ENCODE data around the gene ATP13A4.

The ATP13A4 gene

DNA sequence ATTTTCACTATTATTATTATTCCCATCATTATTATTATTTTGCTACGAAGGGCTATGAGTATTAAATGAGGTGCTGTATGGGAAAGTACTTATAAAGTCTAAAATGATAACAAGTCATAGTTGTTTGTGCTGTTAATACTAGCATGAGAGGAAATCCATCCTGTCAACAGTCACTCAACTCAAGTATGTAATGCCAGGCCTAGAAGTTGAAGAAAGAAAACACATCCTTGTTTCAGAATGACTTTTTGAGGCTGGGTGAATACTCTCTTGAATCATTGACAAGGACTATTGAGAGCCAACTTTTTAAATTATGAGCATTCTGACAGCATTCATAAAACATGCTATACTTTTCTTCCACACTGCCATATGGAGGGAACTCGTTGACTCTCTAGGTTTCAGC is 115.3 kb downstream of the ATP13A4 start:
- TF ChIP-seq, protein P1, sequence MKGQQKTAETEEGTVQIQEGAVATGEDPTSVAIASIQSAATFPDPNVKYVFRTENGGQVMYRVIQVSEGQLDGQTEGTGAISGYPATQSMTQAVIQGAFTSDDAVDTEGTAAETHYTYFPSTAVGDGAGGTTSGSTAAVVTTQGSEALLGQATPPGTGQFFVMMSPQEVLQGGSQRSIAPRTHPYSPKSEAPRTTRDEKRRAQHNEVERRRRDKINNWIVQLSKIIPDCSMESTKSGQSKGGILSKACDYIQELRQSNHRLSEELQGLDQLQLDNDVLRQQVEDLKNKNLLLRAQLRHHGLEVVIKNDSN (IDR thresholded peaks at IDR 0.05) = no peak

DNA sequence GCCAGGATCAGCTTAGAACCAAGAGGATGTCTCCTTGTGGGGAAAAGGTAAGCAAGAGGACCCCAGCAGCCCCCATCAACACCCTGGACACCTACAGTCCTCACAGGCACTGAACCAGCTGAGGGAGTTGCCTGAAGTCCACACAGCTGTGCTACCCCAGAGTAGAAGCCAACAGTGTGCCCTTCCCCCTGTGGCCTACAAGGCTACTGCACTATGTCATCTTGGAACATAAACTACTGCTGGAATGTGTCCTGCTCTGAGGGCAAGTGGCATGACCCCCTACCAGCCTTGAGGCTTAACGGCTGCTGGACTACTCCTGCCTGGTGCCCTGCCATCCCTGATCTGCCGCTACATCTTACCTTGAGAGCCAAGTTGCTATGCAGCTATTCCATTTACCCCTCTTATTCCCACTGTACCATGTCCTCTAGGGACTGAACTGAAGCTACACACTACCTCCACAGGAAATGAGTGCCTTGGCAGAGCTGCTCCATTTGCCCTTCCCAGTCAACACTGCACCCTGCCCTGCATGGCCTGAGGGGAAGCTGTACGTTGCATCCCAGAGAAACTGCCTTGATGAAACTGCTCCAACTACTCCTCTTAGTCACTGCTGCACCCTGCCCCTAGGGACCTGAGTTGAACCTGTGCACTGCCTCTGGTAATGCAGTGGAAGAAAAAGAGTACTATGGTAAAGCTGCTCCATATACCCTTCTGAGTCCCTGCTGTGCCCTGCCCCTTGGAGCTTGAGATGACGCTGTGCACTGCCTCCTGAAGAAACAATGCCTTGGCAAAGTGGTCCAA is 135.9 kb downstream of the ATP13A4 start:
- TF ChIP-seq EP300 (IDR thresholded peaks at IDR 0.05; ENCODE audit: borderline replicate concordance) (no peak), TEAD4 (IDR thresholded peaks at IDR 0.05) (no peak), NFIC (IDR thresholded peaks at IDR 0.05) (no peak), ZBTB7A (IDR thresholded peaks at IDR 0.05; ENCODE audit: low read depth) (no peak), FOXM1 (IDR thresholded peaks at IDR 0.05; ENCODE audit: borderline replicate concordance, low read depth) (no peak), TAF1 (IDR thresholded peaks at IDR 0.05; ENCODE audit: low read depth) (no peak), YY1 (IDR thresholded peaks at IDR 0.05; ENCODE audit: low read depth) (no peak), RAD21 (IDR thresholded peaks at IDR 0.05; ENCODE audit: low read depth) (no peak), CREB1 (IDR thresholded peaks at IDR 0.05; ENCODE audit: low read depth) (no peak), TCF12 (IDR thresholded peaks at IDR 0.05; ENCODE audit: low read depth) (no peak), CEBPB (IDR thresholded peaks at IDR 0.05) (no peak)
- TF ChIP-seq, protein P2, sequence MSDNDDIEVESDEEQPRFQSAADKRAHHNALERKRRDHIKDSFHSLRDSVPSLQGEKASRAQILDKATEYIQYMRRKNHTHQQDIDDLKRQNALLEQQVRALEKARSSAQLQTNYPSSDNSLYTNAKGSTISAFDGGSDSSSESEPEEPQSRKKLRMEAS (IDR thresholded peaks at IDR 0.05) = no peak
- TF ChIP-seq, protein P3, sequence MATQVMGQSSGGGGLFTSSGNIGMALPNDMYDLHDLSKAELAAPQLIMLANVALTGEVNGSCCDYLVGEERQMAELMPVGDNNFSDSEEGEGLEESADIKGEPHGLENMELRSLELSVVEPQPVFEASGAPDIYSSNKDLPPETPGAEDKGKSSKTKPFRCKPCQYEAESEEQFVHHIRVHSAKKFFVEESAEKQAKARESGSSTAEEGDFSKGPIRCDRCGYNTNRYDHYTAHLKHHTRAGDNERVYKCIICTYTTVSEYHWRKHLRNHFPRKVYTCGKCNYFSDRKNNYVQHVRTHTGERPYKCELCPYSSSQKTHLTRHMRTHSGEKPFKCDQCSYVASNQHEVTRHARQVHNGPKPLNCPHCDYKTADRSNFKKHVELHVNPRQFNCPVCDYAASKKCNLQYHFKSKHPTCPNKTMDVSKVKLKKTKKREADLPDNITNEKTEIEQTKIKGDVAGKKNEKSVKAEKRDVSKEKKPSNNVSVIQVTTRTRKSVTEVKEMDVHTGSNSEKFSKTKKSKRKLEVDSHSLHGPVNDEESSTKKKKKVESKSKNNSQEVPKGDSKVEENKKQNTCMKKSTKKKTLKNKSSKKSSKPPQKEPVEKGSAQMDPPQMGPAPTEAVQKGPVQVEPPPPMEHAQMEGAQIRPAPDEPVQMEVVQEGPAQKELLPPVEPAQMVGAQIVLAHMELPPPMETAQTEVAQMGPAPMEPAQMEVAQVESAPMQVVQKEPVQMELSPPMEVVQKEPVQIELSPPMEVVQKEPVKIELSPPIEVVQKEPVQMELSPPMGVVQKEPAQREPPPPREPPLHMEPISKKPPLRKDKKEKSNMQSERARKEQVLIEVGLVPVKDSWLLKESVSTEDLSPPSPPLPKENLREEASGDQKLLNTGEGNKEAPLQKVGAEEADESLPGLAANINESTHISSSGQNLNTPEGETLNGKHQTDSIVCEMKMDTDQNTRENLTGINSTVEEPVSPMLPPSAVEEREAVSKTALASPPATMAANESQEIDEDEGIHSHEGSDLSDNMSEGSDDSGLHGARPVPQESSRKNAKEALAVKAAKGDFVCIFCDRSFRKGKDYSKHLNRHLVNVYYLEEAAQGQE (IDR thresholded peaks at IDR 0.05; ENCODE audit: low read depth) = no peak
- TF ChIP-seq, protein P1 (IDR thresholded peaks at IDR 0.05) = no peak

DNA sequence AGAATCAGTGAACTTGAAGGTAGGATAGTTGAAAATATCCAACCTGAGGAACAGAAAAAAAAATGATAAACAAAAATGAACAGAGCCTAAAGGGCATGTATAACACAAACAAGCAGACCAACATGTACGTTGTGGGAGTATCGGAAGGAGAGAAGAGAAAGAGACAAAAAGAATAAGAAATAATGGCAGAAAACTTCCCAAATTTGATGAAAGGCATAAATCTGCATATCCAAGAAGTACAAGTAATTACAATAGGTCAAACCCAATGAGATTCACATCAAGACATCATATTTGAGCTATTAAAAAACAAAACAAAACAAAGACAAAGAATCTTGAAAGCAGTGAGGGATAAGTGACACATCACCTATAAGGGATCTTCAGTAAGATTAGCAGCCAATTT is 138.1 kb downstream of the ATP13A4 start:
- TF ChIP-seq TCF12 (IDR thresholded peaks at IDR 0.05; ENCODE audit: low read depth) (no peak), EGR1 (IDR thresholded peaks at IDR 0.05) (no peak), FOXM1 (IDR thresholded peaks at IDR 0.05; ENCODE audit: borderline replicate concordance, low read depth) (no peak), TEAD4 (IDR thresholded peaks at IDR 0.05) (no peak), CEBPB (IDR thresholded peaks at IDR 0.05) (no peak), NFIC (IDR thresholded peaks at IDR 0.05) (no peak), TAF1 (IDR thresholded peaks at IDR 0.05; ENCODE audit: low read depth) (no peak), CREB1 (IDR thresholded peaks at IDR 0.05; ENCODE audit: low read depth) (no peak), ZBTB7A (IDR thresholded peaks at IDR 0.05; ENCODE audit: low read depth) (no peak), EP300 (IDR thresholded peaks at IDR 0.05; ENCODE audit: borderline replicate concordance) (no peak), RAD21 (IDR thresholded peaks at IDR 0.05; ENCODE audit: low read depth) (no peak), YY1 (IDR thresholded peaks at IDR 0.05; ENCODE audit: low read depth) (no peak)
- TF ChIP-seq, protein P1 (IDR thresholded peaks at IDR 0.05) = no peak
- TF ChIP-seq, protein P2 (IDR thresholded peaks at IDR 0.05) = no peak
- TF ChIP-seq, protein P3 (IDR thresholded peaks at IDR 0.05; ENCODE audit: low read depth) = no peak

DNA sequence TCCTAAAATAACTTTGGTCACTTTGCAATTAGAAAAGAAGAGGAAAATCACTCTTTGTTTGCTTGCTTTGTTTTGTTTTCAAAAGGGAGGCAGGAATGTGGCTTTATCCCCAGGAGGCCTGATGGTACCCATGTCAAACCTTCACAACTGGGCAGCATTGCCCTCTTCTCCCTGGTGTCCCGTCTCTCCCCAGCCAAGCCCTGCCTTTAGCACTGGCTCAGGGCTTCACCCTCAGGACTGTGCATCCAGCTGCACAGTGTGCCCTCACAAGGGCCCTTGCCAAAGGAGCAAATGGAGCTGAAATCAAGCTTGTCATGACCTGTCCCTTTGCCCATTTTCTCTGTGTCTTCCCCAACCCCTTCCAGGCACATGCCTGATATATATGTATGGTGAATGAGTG is 147.0 kb downstream of the ATP13A4 start:
- TF ChIP-seq EP300 (IDR thresholded peaks at IDR 0.05; ENCODE audit: borderline replicate concordance) (no peak), YY1 (IDR thresholded peaks at IDR 0.05; ENCODE audit: low read depth) (no peak)
- TF ChIP-seq, protein P2 (IDR thresholded peaks at IDR 0.05) = no peak

DNA sequence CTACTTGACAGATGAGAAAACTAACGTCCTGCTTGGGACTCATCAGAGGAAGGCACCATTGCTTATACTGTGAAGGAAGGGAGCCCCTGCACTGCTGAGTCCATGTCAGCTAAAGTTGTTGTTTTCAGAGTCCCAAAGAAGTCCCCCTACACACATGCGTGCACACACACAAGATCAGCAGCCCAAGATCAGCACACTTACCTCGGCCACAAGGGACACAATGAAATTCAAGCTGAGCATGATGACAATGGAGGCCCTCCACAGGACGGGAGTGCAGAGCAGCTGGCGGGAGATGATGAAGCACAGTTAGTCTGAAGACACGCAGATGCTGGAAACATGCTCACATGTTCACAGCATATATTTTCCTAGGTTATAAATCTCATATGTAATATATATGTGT is 147.6 kb downstream of the ATP13A4 start:
- no peak for TF ChIP-seq CEBPB (IDR thresholded peaks at IDR 0.05)
- TF ChIP-seq, protein P3 (IDR thresholded peaks at IDR 0.05; ENCODE audit: low read depth) = no peak
- no peak for TF ChIP-seq ZBTB7A (IDR thresholded peaks at IDR 0.05; ENCODE audit: low read depth)
- no peak for TF ChIP-seq TAF1 (IDR thresholded peaks at IDR 0.05; ENCODE audit: low read depth)
- TF ChIP-seq NFIC (IDR thresholded peaks at IDR 0.05) = no peak
- no peak for TF ChIP-seq CREB1 (IDR thresholded peaks at IDR 0.05; ENCODE audit: low read depth)
- TF ChIP-seq FOXM1 (IDR thresholded peaks at IDR 0.05; ENCODE audit: borderline replicate concordance, low read depth) = no peak
- TF ChIP-seq EGR1 (IDR thresholded peaks at IDR 0.05) = no peak
- TF ChIP-seq TCF12 (IDR thresholded peaks at IDR 0.05; ENCODE audit: low read depth) = no peak

All from Ishikawa (cell line).